Esophagus squamous epithelium (tissue), 4 donors: Measurements from ENCODE around the gene TMEM139.
A peak's percentile ranks its signal among the peaks of the same experiment; 100 is the strongest.

ENCODE experiments used
- CTCF ChIP-seq, 6 experiments: fragments of 450-650 bp in 4 of 6; fragments of 200-600 bp in 2 of 6; sonication (generic) in 2 of 6; IDR thresholded peaks; one replicate each; pipeline ENCODE4 v1.5.1; 2016 to 2019; ENCODE audit warnings: antibody characterized with exemption in 6 of 6, mild to moderate bottlenecking in 4 of 6, moderate library complexity in 4 of 6
- POLR2A ChIP-seq, 4 donors: fragments of 450-650 bp; IDR thresholded peaks; one replicate each; pipeline ENCODE4 v1.6.1; 2017; ENCODE audit warnings: antibody characterized with exemption in 4 of 4, mild to moderate bottlenecking in 4 of 4, moderate library complexity in 3 of 4

- TF ChIP-seq POLR2A (IDR thresholded peaks at IDR 0.05) (no peak), CTCF (IDR thresholded peaks at IDR 0.05) (peak; percentile 86 to 92 (median 90))
Measured at GRCh38 chr7:143240291-143241168, 44.2 kb upstream of the TMEM139 start.
